ENCODE measurements around the gene BCAR3. TPM values are rescaled to one million over a fixed set of nuclear protein-coding genes. Genes with fewer than 3 reads are reported as not detected.

BCAR3 gene
- total RNA-seq, 1 donor from 2014 or later = 59.5 TPM

DNA sequence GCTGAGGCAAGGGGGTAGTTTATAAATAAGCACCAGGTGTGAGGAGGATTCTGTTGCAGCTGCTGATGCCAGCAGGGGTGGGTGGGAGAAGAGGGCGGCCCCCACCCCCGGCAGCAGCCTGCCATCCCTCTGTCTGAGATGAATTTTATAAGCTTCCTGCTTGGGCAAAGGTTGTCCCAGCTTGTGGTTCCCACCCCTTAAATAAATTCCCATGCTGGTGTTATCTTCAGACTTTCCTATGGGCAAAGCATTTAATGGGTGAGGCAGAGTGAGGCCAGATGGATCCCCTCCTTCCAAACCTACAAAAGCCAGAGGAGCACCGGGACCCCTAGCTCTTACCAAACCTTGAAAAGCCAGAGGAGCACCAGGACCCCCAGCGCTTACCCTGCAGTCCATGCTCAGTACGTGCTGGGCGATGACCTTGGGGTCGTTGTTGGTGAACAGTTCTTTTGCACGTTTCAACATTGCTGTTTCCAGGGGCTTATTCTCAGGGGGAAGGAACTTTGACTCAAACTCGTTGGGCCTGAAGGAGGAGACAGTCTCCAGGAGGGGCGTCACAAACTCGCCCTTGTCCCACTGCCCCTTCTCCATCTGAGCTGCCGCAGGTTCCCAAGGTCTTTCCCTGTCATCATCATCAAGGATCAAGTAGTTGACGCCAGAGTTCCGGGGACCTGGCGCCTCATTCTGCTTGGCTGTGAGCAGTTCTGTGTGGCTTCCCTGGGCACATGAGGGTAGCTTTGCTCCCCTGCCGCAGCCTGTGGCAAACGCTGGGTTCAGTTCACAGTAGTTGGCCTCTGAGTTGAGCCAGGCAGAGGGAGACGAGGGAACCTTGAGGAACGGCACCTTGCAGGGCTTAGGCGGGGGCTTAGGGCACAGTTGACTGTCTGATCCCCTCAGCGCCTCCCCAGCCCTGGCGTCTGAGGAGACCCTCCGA, 99.5 kb downstream of the BCAR3 start:
- no peak for ATAC-seq (ENCODE audit: low read depth)
- H3K4me3 Mint-ChIP-seq = no peak overlapping the region

DNA sequence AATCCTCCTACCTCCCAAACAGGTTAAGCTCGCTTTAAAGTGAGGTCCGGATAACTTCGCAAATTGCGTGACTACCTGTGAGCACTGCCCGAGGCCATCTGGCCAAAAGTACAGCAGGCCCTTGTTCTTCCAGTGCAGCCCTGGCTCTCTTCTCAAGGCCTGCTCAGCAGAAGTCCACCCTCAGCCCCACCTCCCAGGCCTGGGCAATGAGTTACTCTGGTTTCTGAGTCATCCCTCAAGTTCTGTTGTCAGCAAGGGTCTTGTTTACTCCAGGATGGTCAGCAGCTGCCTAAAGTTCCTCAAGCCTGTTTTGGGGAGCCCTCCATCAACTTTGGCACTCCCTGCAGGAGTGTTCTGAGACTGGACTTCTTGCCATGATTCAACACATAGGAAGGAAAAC, 101.7 kb downstream of the BCAR3 start:
- Mint-ChIP-seq H3K4me3 (no peak overlapping the region), H3K27me3 (no peaks in the 10 kb centered on the region), H3K27ac (no peak overlapping the region), H3K9me3 (no peaks in the 10 kb centered on the region), H3K4me1 (no peaks in the 10 kb centered on the region), H3K36me3 (ENCODE audit: low read depth) (peaks cover 76% of the 10 kb centered on the region)
- TF ChIP-seq, protein P1, sequence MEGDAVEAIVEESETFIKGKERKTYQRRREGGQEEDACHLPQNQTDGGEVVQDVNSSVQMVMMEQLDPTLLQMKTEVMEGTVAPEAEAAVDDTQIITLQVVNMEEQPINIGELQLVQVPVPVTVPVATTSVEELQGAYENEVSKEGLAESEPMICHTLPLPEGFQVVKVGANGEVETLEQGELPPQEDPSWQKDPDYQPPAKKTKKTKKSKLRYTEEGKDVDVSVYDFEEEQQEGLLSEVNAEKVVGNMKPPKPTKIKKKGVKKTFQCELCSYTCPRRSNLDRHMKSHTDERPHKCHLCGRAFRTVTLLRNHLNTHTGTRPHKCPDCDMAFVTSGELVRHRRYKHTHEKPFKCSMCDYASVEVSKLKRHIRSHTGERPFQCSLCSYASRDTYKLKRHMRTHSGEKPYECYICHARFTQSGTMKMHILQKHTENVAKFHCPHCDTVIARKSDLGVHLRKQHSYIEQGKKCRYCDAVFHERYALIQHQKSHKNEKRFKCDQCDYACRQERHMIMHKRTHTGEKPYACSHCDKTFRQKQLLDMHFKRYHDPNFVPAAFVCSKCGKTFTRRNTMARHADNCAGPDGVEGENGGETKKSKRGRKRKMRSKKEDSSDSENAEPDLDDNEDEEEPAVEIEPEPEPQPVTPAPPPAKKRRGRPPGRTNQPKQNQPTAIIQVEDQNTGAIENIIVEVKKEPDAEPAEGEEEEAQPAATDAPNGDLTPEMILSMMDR (IDR thresholded peaks at IDR 0.05) = no peak
- intact Hi-C loops (cut with micrococcal nuclease) = loop anchor here (5.0 kb wide), 1 partner anchor 37 kb away; no protein-coding TSS in a partner anchor
- POLR2A ChIA-PET = interaction anchor here (0.6 kb wide), 1 partner anchor 134 kb away, joined by 4 read pairs; no protein-coding TSS in a partner anchor
- CTCF ChIA-PET = interaction anchor here (1.4 kb wide), 1 partner anchor 49 kb away, joined by 3 read pairs; no protein-coding TSS in a partner anchor
- ATAC-seq (ENCODE audit: low read depth) (no peak), DNase-seq (no peak)

More for the DNA sequence above, 99.5 kb downstream of the BCAR3 start:
- ChIA-PET CTCF (interaction anchor here (0.6 kb wide), 1 partner anchor 519 kb away, joined by 3 read pairs; no protein-coding TSS in a partner anchor), POLR2A (no interaction called here)
- peaks cover 73% of the 10 kb centered on the region for H3K36me3 Mint-ChIP-seq (ENCODE audit: low read depth)
- DNase-seq = no peak
- TF ChIP-seq, protein P1 (IDR thresholded peaks at IDR 0.05) = no peak
- H3K27ac Mint-ChIP-seq = no peak overlapping the region
- H3K27me3 Mint-ChIP-seq = no peaks in the 10 kb centered on the region
- no peaks in the 10 kb centered on the region for H3K4me1 Mint-ChIP-seq
- intact Hi-C loops (cut with micrococcal nuclease) = loop anchor here (5.0 kb wide), 1 partner anchor 35 kb away; no protein-coding TSS in a partner anchor
- no peaks in the 10 kb centered on the region for H3K9me3 Mint-ChIP-seq

DNA sequence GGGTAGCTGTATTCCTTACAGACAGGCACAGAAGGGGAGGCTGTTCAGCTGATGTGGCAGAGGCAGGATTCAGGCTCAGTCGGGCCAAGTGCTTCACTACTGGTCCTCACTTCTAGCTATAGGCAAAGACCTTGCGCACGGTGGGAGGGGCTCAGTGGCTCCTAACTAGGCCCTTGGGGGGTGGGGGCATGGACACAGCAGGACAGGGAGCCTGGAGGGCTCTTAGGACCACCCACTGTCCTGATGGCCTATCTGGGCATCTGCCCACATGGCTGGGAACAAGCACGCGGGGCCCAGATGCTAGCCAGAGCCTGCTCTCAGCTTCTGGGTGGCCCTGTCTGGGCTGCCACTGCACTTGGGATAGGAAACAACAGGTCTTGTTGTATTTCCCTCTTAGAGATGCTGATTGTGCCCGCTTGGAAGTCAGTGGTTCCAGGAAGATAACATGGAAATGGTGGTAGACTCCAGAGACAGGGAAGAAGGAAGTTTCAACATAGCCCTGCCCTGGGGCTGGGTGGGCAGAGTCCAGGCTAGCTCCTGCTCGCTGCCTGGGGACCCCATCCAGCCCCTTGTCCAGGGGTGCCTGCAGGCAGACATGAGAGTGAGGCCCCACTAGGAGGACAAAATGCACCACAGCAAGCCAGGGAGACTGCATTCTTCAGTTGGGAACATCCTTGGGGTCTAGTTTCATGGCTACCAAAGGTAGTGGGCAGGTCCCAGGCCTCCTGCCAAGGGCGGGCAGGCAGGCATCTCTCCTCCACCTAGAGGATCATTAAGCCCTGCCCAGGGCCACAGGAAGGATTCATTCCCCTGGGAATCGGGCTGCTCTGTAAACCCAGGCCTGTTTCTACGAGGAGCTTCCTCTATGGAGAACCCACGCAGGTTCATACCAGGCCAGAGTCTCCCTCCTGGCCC, 102.5 kb downstream of the BCAR3 start:
- H3K27ac Mint-ChIP-seq = no peak overlapping the region
- no peak for ATAC-seq (ENCODE audit: low read depth)
- no peak overlapping the region for H3K4me3 Mint-ChIP-seq
- no peaks in the 10 kb centered on the region for H3K9me3 Mint-ChIP-seq
- TF ChIP-seq, protein P1 (IDR thresholded peaks at IDR 0.05) = no peak
- intact Hi-C loops (cut with micrococcal nuclease) = no loop called here
- H3K36me3 Mint-ChIP-seq (ENCODE audit: low read depth) = peaks cover 77% of the 10 kb centered on the region
- ChIA-PET CTCF (no interaction called here), POLR2A (interaction anchor here (0.6 kb wide), 1 partner anchor 133 kb away, joined by 4 read pairs; no protein-coding TSS in a partner anchor)
- H3K27me3 Mint-ChIP-seq = no peaks in the 10 kb centered on the region
- H3K4me1 Mint-ChIP-seq = no peaks in the 10 kb centered on the region
- DNase-seq = no peak

DNA sequence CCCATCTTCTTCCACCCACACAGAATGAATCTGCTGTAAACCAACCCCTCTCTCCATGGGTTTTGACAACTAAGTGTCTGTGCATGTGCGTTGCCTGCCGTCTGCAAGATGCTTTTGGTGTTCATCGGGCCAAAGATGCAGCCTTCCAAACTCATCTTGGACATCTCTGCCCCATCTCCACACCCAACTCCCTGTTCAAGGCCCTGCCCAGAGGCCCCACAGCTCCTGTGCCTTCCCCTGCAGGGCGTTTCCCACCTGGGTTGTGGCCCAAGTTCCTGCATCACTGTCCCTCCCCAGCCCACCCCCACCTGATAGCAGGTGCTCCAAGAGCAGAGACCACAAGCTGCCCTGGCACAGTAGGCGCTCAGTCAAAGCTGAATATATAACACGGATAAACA, 103.2 kb downstream of the BCAR3 start:
- Mint-ChIP-seq H3K27me3 (no peaks in the 10 kb centered on the region), H3K36me3 (ENCODE audit: low read depth) (peaks cover 75% of the 10 kb centered on the region), H3K4me1 (no peaks in the 10 kb centered on the region), H3K27ac (no peak overlapping the region), H3K4me3 (no peak overlapping the region), H3K9me3 (no peaks in the 10 kb centered on the region)
- DNase-seq (no peak), ATAC-seq (ENCODE audit: low read depth) (no peak)
- ChIA-PET POLR2A (no interaction called here), CTCF (no interaction called here)
- intact Hi-C loops (cut with micrococcal nuclease) = no loop called here
- TF ChIP-seq, protein P1 (IDR thresholded peaks at IDR 0.05) = no peak

Measured in activated B cell treated with CpG ODN at 0.5 μM for 24 hours (primary cell).